Germinal center (tissue), 1 donor: ENCODE results near the gene MAPKAP1.
A peak's percentile ranks its signal among the peaks of the same experiment; 100 is the strongest.

Source experiments
- DNase-seq: peaks from one replicate; pipeline ENCODE4 v3.0.0; 2012; ENCODE audit warnings: mixed read lengths, low spot score

The MAPKAP1 gene

DNA sequence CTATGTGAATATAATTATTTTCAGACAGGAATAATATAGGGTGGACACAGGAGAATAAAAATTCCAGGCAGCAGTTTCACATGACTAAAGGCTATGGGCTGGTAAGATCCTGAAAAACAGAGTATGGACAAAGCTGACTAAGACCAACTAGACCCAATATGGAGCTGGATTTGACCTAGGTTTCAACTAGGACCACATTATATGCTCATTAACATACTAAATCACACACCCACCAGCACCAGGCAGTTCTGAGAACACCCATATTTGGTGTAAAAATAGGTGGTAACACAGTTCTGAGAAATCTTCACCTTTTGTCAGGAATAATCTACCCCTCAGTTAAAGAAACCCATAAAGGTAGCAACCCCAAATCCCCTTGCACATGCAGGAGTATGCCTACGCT, 64.7 kb downstream of the MAPKAP1 start:
- DNase-seq = no peak

DNA sequence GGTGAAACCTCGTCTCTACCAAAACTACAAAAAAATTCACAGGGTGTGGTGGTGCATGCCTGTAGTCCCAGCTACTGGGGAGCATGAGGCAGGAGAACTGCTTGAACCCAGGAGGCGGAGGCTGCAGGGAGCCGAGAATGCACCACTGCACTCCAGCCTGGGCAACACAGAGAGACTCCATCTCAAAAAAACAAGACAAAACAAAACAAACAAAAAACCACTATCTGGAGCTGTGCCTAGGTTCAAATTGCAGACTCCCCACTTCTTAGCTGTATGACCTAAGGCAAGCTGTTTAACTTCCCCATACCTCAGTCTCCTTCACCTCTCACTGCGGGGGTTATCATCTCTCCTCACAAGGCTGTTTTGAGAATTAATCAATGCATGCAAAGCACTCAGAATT, 68.0 kb downstream of the MAPKAP1 start:
- no peak for DNase-seq

DNA sequence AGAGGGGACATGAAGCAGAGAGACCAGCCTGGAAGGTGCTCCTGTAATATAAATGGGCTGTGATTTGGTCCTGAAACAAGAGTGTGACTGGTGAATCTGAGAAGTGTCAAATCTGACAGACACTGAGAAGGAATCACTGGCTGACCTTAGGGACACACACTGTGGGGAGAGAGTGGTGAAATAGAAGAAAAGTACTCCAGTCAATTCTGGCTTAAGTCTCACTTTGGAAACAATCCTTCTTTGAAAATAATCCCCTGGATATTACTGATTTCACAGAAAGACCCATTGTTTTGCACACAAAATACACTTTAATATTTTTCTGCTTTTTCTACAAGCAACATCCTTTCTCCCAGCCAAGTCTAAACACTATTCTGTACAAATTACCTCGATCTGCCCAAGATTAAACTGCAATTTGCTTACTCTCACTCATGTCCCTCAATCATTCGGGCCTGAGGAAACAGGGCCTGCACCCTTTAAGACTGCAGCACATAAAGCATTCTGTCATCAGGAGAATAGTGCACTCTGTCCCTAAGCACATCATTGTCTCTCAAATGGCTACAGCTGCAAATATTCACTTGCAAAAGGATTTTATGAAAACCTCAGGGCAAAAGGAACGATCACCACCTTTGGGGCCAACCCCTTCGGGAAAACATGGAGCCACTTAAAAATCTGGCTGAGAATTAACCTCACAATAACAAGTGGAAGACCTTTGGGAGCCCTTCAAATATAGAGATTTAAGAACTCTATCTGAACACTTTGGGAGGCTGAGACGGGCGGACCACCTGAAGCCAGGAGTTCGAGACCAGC, 68.6 kb downstream of the MAPKAP1 start:
- DNase-seq = no peak

DNA sequence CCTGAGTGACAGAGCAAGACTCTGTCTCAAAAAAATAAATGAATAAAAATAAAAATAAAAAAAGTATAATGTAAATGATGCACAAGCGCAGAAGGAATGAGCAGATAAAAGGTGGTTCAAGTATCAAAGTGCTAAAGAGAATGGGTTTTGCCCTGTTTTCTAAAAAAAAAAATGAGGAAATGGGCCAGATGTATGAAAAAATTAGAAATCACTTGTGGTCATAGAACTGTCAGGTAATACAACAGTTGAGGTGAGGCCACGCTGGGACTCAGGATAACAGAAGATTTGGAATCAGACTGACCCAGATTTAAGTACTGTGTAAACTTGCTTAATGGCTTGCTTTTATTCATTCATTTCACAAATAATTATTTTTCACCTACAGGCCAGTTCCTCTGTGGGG, 69.8 kb downstream of the MAPKAP1 start:
- no peak for DNase-seq

DNA sequence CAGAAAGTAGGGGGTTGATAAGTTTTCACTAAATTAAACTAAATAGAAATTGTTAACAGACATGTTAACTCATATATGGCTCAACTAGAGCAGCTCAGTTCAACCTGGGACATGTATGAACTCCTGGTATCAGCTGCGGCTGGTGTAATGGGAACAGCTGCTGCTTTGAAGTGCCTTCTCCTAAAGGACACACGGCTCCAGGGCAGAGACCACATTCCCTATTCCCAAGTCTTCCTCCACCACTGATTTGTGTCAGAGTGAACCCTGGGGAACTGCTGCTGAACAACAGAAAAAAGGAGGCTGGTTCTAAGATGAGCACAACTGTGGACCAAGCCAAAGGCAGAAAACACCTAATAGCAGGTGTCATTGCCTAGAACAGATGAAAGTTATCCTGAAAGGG, 71.1 kb downstream of the MAPKAP1 start:
- DNase-seq = no peak

DNA sequence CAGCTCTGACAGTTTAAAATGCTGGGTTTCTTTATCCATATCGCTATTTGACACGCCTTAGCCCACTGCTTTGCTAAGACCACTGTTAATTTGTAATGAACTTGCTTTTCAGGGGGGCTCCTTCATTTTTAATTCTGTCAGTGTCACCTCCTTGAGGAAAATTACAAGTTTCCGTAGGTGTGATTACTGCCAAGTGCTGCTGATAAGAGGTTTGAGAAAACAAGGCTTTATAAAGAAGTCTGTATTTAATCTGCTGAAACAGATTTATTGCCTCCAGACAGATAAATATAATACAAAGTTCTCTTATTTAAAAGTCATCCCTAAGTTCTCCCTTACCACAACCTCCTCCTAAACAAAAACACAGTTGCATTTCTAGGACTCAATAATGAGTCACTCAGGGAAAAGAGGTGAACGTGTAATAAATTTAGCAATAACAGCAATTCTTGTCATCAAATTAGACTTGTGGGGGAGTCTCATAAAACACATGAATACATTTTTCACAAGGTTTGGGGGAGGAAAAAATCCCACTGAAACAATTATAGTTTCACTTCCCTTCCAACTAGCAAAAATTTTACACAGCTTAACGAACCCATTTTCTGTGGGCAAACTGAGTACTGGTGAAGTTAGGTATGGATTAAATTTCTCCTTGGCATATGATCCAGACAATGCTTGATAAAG, 72.8 kb downstream of the MAPKAP1 start:
- no peak for DNase-seq

DNA sequence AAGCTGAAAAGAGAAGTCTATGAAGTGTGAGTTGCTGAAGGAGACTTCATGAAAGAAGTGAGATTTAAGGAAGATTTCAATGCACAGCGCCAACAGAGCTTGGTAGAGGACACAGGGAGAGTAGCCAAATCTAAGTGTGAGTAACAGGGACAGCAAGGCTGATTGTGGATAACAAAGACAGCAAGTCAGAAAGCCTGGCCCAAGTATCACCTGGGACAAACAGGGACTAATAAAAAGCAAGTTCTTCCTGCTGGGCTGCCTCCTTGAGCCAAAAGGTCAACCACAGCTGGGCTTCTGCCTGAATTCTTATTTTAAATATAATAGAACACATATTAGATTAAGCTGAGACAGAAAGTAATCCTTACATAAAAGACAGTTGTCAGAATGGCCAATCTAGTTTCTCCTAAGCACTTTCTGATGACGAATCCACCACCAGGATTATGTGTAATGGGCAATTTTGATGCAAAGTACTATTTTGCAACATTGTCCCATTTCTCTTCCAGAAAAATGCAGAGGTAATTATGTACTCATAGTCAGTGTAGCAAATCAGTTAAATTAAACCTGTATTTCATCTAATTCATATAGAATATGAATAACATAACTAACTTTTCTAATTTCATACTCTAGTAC, 73.8 kb downstream of the MAPKAP1 start:
- DNase-seq = no peak

DNA sequence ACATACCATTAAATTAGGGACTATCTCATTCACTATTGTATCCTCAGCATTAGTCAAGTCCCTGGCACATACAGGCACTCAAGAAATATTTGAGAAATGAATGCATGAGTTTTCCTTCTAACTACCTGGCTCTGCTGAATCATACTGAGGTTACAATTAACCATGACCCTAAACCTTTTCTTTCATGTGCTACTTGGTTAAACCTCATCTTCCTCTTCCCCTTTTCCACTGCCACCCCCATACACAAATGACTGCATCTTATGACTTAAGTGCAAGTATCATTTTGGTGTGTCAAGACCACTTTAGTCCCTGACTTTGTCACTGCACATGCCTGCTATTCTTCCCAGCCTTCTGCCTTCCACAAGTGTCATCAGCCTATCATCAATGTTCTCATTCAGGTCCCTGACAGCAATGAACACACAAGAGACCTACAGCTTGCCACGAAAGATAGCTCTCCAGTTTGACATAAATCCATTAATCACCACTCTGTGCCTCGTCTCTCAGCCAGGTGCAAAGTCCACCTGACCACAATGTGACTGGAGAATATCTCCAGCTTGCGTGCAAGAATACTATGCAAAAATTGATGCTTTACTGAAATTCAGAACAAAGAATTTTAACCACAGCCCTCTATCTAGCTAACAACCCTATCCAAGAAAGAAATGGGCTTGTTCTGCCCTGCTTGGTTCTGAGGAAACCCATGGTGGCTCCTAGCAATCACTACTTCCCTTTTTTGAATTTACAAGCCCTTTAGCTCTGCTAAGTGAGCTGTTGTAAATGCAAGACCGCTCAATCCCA, 74.5 kb downstream of the MAPKAP1 start:
- DNase-seq = peak; percentile 39

DNA sequence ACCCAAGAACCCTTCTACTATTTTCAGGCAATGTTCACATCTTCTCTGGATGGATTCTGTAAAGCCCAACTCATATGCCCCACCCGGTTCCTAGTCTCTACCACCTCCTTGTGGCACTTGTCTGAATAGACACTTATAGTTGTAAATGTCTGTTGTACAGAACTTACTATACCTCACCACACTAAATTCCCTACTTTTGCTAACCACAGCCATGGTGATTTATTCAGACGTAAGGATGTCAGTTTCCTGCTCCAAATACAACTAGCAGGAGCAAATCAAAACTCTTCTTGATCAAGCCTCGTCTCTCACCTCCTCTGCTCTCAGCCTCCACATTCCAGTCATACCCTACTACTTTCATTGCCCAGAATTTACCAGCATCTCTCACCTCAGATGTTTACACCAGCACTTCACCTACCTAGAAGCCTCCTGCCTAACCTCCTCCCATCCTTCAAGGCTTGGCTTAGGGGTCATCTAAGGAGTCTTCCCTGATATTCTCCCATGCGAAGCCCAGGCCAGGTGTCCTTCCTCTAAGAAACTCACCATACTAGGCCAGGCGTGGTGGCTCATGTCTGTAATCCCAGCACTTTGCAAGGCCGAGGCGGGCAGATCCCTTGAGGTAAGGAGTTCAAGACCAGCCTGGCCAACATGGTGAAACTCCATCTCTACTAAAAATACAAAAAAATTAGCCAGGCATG, 75.5 kb downstream of the MAPKAP1 start:
- peak; percentile 47 for DNase-seq

DNA sequence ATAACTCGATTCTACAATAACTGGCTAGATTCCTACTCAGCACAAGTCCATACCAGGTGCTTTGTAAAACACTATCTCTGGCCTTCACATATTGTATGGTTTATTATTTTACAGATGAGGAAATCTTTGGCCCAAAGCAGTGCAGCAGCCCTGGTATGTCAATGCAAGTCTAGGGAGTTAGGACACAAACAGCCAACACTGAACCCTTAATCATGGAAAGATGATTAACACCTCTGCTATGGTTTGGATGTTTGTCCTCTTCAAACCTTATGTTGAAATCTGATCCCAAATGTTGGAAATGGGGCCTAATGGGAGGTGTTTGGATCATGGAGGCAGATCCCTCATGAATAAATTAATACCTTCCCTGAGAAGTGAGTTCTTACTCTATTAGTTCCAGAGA, 76.6 kb downstream of the MAPKAP1 start:
- no peak for DNase-seq

DNA sequence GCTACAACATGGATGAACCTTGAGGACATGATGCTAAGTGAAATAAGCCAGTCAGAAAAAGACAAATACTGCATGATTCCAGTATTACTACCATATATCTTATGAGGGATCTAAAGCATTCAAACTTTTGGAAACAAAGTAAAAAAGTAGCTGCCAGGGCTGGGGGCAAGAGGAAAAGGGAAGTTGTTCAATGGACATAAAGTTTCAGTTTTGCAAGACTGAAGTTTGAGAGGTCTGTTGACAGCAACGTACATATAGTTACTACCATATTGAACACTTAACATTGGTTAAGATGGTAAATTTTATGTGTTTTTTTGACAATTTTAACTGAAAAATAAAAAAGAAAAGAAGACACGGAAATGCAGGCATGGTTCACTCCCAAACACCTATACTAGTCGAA, 77.6 kb downstream of the MAPKAP1 start:
- peak; percentile 10 for DNase-seq

DNA sequence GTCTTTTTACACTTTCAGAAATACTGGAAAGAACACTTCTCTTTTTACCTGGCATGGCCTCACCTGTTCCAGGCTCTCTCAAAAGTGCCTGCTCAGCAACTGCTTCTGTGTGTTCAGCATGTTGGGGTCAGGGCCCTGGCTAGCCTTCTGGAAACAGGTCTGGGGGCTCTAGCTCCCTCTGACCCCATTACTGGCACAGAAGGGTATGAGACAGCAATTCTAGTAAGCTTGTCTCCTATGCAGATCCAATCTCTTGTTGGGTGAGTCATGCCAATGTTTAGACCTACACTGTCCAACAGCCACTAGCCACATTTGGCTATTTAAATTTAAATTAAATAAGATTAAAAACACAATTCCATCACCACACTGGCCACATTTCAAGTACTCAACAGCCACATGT, 80.8 kb downstream of the MAPKAP1 start:
- no peak for DNase-seq

DNA sequence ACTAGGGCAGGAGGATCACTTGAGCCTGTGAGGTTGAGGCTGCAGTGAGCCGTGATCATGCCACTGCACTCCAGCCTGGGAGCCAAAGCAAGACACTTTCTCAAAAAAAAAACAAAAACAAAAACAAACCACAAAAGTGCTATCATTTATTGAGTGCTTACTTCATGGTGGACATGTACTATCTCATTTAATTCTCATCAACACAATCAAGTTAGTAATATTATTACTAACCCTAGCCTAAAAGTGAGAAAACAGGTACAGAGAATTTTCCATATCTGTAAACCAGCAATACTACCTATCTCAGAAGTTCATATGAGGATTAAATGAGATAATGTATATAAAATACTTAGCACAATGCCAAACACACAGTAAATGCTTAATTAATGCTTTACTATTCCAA, 85.8 kb downstream of the MAPKAP1 start:
- DNase-seq = no peak

DNA sequence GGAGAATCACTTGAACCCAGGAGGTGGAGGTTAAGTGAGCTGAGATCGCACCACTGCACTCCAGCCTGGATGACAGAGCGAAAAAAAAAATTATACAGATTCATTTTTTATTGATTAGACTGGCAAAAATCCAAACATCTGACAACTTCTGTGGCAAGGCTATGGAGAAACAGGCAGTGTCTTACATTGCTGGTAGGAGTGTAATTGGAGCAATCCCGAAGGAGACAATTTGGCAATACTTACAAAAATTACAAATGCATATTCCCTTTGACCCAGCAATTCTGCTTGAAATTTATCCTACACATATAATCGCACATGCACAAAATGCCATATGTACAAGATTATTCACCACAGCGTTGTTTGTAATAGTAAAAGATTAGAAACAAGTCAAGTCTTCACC, 86.8 kb downstream of the MAPKAP1 start:
- no peak for DNase-seq

DNA sequence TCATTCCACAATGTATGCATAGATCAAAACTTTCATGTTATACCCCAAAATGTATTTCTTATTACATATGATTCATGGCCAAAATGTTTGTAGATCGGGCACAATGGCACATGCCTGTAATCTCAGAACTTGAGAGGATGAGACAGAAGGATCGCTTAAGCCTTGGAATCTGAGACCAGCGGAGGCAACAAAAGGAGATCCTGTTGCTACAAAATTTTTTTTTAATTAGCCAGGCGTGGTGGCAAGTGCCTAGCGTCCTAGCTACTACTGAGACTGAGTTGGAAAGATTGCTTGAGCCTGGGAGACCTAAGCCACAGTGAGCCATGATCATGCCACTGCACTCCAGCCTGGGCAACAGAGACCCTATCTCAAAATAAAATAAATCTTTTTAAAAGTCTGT, 89.9 kb downstream of the MAPKAP1 start:
- DNase-seq = no peak

DNA sequence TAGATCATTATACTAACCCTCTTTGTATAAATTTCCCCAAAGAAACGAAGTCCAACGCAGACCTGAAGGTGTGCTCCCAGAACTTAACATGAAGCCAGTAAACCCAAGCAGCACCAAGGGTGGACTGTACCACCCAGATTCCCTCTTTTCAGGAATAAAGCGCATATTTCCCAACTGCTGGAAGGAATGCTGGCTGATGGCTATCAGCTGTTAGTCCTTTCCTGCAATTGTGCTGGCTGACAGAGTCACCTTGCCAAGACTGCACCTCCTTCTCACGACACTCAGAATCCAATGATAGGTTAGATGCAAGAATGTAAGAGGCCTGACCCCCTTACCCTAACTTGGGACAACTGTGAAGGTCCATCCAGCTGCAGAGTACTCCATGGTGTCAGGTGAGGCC, 93.9 kb downstream of the MAPKAP1 start:
- no peak for DNase-seq

DNA sequence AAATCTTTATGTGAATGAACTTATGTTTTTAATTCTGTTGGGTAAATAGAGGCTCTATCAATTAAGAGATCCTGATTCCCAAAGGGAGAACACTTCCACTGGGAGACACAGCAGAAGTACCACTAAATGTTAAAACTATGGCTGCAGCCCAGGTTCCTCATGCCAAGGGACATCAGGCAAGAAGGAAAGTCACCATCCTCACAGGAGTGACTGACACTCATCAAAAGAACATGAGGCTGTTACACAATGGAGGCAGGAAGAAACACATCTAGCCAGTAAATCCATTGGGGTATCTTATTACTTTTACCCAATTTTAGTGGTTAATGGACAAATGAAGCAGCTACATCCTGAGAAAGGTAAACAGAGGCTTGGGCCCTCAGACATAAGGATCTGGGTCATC, 94.4 kb downstream of the MAPKAP1 start:
- no peak for DNase-seq

DNA sequence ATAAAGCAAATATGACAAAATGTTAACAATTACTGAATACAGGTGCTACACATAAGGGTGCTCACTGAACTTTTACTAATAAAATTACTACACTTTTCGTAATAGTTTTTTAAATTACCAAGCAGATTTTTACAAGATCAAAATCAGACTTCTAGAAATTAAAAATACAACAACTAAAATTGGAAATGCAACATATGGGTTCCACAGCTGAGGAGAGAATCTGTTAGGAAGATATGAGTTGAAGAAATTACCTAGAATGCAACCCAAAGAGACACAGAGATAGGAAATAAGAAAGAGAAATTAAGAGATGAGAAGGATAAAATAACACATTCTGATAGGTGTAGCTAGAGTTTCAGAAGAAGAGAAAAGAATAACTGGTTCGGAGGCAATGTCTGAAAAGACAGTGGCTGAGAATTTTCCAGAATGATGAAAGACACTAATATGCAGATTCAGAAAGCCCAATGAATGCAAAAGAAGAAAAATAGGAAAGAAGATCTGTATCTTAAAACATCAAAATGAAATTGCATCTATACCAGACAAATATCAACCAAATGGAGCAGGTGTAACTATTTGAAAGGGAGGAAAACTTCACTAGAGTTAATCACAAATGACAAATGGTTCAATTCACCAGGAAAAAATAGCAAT, 95.8 kb downstream of the MAPKAP1 start:
- DNase-seq = no peak

DNA sequence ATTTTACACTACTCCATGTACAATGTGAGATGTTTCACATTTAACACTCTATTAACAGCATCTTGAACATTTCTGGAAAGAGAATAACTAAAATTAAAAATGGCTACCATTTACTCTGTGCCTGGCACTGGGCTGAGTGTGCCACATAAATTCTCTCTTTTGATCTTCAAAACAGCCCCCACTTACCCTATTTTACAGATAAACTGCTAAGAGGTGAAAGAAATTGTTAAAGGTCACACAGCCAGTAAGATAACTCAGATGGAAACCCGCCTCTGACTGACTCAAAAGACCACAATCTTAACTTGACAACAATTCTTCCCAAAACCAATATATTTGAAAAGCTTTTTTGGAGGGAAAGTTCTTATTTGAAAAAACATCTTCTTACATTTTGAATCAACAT, 97.3 kb downstream of the MAPKAP1 start:
- no peak for DNase-seq

DNA sequence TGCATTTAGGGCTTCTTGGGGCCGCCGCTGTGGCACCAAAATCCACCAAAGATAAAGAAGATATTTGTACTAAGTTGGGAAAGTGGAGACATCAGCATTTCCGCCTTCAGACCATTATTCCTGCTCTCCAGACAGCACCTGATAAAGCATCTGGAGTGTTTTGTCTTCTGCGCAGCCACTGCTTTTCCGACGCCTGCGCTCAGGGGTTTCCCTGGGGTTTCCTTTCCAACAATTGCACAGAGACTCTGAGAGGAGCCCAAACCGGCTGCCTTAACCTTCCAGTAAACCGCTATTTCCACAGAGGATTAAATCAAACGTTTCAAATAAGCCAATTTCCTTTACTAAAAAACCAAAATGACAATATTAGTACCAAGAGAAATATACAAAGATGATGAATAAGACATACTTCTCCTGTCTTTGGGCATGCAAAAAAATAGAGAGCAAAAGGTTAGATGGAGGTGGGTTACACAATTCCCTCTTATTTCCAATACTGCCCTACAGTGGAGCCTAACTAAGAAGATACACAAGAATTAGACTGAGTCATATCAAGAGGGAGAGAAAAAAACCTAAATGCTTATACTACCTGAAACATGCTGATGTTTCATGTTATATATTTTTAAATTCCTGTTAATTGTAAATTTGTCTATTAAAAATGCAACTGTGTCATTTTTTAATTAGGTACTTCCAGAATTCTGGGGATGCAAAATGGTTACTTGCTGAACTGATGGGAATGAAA, 98.4 kb downstream of the MAPKAP1 start:
- no peak for DNase-seq

DNA sequence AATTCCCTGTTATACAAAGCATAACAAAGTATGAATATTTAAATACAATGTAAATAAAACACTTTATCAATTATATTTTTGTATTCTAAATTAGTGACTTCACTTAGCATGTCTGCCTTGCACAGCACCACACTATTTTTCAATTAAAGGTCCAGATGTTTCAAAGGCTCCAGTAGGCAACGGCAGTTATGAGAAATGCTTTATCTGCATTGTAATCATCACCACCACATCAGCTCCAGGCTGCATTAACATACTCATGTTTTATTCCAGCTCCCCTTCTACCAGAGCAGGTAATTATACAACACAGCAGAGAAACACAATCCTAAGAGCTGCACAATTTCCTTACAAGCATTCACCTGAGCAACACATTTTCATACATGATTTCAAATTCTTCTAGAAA, 102.8 kb downstream of the MAPKAP1 start:
- no peak for DNase-seq
